ENCODE measurements around the gene FARP1. TPM values are rescaled to one million over a fixed set of nuclear protein-coding genes. Genes with fewer than 3 reads are reported as not detected.

FARP1 gene
- total RNA-seq, 4 donors from 2014 or later = 11.0 to 27.2 (median 13.6) TPM

- WGBS = 94% methylated on average over 14 of the region's 14 CpGs
- Histone ChIP-seq H3K36me3 (no peaks in the 10 kb centered on the region), H3K27ac (no peak overlapping the region), H3K9me3 (no peaks in the 10 kb centered on the region), H3K27me3 (no peaks in the 10 kb centered on the region), H3K4me3 (no peak overlapping the region), H3K4me1 (no peaks in the 10 kb centered on the region)
- DNase-seq (ENCODE audit: low spot score in 2 of 2) = no peak
- TF ChIP-seq CTCF (IDR thresholded peaks at IDR 0.05) (no peak), EP300 (IDR thresholded peaks at IDR 0.05) (no peak), POLR2A (IDR thresholded peaks at IDR 0.05) (no peak)
These were observed 146.5 kb downstream of the FARP1 start for GRCh38 chr13:98289339-98289945.

- Histone ChIP-seq H3K4me3 (no peak overlapping the region), H3K9me3 (no peaks in the 10 kb centered on the region), H3K27ac (no peak overlapping the region), H3K27me3 (no peaks in the 10 kb centered on the region), H3K4me1 (no peaks in the 10 kb centered on the region), H3K36me3 (no peaks in the 10 kb centered on the region)
- DNase-seq (ENCODE audit: low spot score in 2 of 2) = no peak
- WGBS = 94% methylated on average over 3 of the region's 3 CpGs
- TF ChIP-seq EP300 (IDR thresholded peaks at IDR 0.05) = no peak
- TF ChIP-seq POLR2AphosphoS5 (IDR thresholded peaks at IDR 0.05) = no peak
- TF ChIP-seq POLR2A (IDR thresholded peaks at IDR 0.05) = no peak
- no peak for TF ChIP-seq CTCF (IDR thresholded peaks at IDR 0.05)
These were observed 147.4 kb downstream of the FARP1 start for GRCh38 chr13:98290261-98290660.

GRCh38 chr13:98291658-98292057 lies 148.8 kb downstream of the FARP1 start:
- Histone ChIP-seq H3K4me3 (no peak overlapping the region), H3K4me1 (no peaks in the 10 kb centered on the region), H3K27me3 (no peaks in the 10 kb centered on the region), H3K9me3 (no peaks in the 10 kb centered on the region), H3K27ac (no peak overlapping the region), H3K36me3 (no peaks in the 10 kb centered on the region)
- 96% methylated on average over 2 of the region's 2 CpGs for WGBS
- TF ChIP-seq POLR2A (IDR thresholded peaks at IDR 0.05) (no peak), POLR2AphosphoS5 (IDR thresholded peaks at IDR 0.05) (no peak), CTCF (IDR thresholded peaks at IDR 0.05) (no peak), EP300 (IDR thresholded peaks at IDR 0.05) (no peak)
- no peak for DNase-seq (ENCODE audit: low spot score in 2 of 2)

- Histone ChIP-seq H3K4me3 (no peak overlapping the region), H3K4me1 (peaks cover 2% of the 10 kb centered on the region), H3K27me3 (no peaks in the 10 kb centered on the region), H3K27ac (no peak overlapping the region), H3K36me3 (no peaks in the 10 kb centered on the region), H3K9me3 (no peaks in the 10 kb centered on the region)
- WGBS = 83% methylated on average over 2 of the region's 2 CpGs
- TF ChIP-seq CTCF (IDR thresholded peaks at IDR 0.05) = no peak
- TF ChIP-seq POLR2A (IDR thresholded peaks at IDR 0.05) = no peak
- no peak for TF ChIP-seq POLR2AphosphoS5 (IDR thresholded peaks at IDR 0.05)
- TF ChIP-seq EP300 (IDR thresholded peaks at IDR 0.05) = no peak
- no peak for DNase-seq (ENCODE audit: low spot score in 2 of 2)
These were observed 150.2 kb downstream of the FARP1 start for GRCh38 chr13:98293103-98293502.

GRCh38 chr13:98293570-98294142 lies 150.8 kb downstream of the FARP1 start:
- Histone ChIP-seq H3K36me3 (no peaks in the 10 kb centered on the region), H3K4me1 (peaks cover 5% of the 10 kb centered on the region), H3K4me3 (no peak overlapping the region), H3K27me3 (no peaks in the 10 kb centered on the region), H3K9me3 (no peaks in the 10 kb centered on the region), H3K27ac (no peak overlapping the region)
- WGBS = 95% methylated on average over 4 of the region's 4 CpGs
- no peak for DNase-seq (ENCODE audit: low spot score in 2 of 2)
- TF ChIP-seq CTCF (IDR thresholded peaks at IDR 0.05) = no peak
- no peak for TF ChIP-seq POLR2AphosphoS5 (IDR thresholded peaks at IDR 0.05)
- no peak for TF ChIP-seq EP300 (IDR thresholded peaks at IDR 0.05)
- TF ChIP-seq POLR2A (IDR thresholded peaks at IDR 0.05) = no peak

All from suprapubic skin (tissue), 4 donors.